ENCODE data around the gene CYYR1.

DNA sequence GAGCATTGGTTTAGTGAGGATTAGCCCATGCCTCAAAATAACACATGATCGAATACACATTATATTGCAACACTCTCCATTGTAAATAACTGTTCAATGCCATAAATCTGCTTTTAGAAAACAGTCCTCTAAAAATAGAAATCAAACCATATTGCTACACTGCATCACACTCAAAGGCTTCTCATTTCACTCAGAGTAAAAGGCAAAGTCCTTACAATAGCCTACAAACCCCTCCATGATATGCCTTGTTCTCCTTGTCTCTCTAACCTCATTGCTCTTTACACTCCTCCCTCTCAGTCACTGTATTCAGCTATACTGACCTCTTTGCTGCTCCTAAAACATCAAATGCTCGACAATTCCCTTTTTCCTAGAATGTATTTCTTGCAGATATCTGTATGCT is 64.2 kb downstream of the CYYR1 start:
- TF ChIP-seq, protein P1, sequence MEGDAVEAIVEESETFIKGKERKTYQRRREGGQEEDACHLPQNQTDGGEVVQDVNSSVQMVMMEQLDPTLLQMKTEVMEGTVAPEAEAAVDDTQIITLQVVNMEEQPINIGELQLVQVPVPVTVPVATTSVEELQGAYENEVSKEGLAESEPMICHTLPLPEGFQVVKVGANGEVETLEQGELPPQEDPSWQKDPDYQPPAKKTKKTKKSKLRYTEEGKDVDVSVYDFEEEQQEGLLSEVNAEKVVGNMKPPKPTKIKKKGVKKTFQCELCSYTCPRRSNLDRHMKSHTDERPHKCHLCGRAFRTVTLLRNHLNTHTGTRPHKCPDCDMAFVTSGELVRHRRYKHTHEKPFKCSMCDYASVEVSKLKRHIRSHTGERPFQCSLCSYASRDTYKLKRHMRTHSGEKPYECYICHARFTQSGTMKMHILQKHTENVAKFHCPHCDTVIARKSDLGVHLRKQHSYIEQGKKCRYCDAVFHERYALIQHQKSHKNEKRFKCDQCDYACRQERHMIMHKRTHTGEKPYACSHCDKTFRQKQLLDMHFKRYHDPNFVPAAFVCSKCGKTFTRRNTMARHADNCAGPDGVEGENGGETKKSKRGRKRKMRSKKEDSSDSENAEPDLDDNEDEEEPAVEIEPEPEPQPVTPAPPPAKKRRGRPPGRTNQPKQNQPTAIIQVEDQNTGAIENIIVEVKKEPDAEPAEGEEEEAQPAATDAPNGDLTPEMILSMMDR (optimal IDR thresholded peaks at IDR 0.05 in 1 of 3, IDR thresholded peaks at IDR 0.05 in 1 of 3, conservative IDR thresholded peaks at IDR 0.05 in 1 of 3; ENCODE audit: extremely low read depth in 1 of 3, insufficient read depth in 2 of 3, low read length in 3 of 3) = no peak
- no peak for TF ChIP-seq EZH2 (IDR thresholded peaks at IDR 0.05; ENCODE audit: low read length)

Measured in keratinocyte (primary cell).